Calu3 (cell line): ENCODE data around the gene SPPL2C. TPM values are rescaled to one million over a fixed set of nuclear protein-coding genes. Genes with fewer than 3 reads are reported as not detected.
"Not testable (repeated sequence)": the region's sequence is repeated elsewhere in the genome, so short reads cannot be mapped to it uniquely, and the experiment has no call there.

ENCODE experiments used
- BruUV-seq: library from RNA; stranded (reverse); fragments of 400-500 nt; replicated peaks from 2 replicates; lab custom pipeline; 2021; lab: Mats Ljungman, UMichigan
- CTCF ChIA-PET: fragments of 300-600 bp; sonication (Branson Sonifier 250); formaldehyde crosslinking; loops from one replicate; lab custom pipeline; 2022; ENCODE audit warnings: antibody characterized with exemption; lab: Charles Lee
- DNase-seq: peaks from one replicate; pipeline ENCODE4 v3.0.0; 2022
- H3K27ac Mint-ChIP-seq: one replicate; pipeline ENCODE4 v1.8.0; 2022; ENCODE audit warnings: mixed read lengths; ENCODE audit not compliant: unreplicated experiment
- H3K27me3 Mint-ChIP-seq: one replicate; pipeline ENCODE4 v1.8.0; 2022; ENCODE audit warnings: mixed read lengths; ENCODE audit not compliant: unreplicated experiment
- H3K36me3 Mint-ChIP-seq: one replicate; pipeline ENCODE4 v1.8.0; 2022; ENCODE audit warnings: mild to moderate bottlenecking, moderate library complexity, mixed read lengths; ENCODE audit not compliant: insufficient read depth, unreplicated experiment
- H3K4me1 Mint-ChIP-seq: one replicate; pipeline ENCODE4 v1.8.0; 2022; ENCODE audit warnings: mild to moderate bottlenecking, low read depth, mixed read lengths; ENCODE audit not compliant: unreplicated experiment
- H3K4me3 Mint-ChIP-seq: one replicate; pipeline ENCODE4 v1.8.0; 2022; ENCODE audit warnings: mild to moderate bottlenecking, low read depth, moderate library complexity, mixed read lengths; ENCODE audit not compliant: unreplicated experiment
- H3K9me3 Mint-ChIP-seq: one replicate; pipeline ENCODE4 v1.8.0; 2022; ENCODE audit warnings: low read depth, mixed read lengths; ENCODE audit not compliant: unreplicated experiment
- CTCF ChIP-seq: fragments of 200-600 bp; IDR thresholded peaks from one replicate; pipeline ENCODE4 v1.8.0; 2022; ENCODE audit warnings: antibody characterized with exemption; ENCODE audit not compliant: unreplicated experiment
- intact Hi-C: fragments of 100-400 bp; cut with micrococcal nuclease; formaldehyde crosslinking; loops from one replicate; pipeline ENCODE4 v1.10.0; 2022; ENCODE audit not compliant: unreplicated experiment
- total RNA-seq: library from RNA; stranded (reverse); gene quantifications from 2 replicates; pipeline ENCODE4 v1.2.3, GENCODE V29; 2022

SPPL2C gene
- total RNA-seq, 1 experiment from 2014 or later, result not detected

GRCh38 chr17:45855691-45856336 lies 11.1 kb downstream of the SPPL2C start:
- intact Hi-C loops, result no loop called here
- Mint-ChIP-seq H3K27me3 (peaks cover 88% of the 10 kb centered on the region), H3K4me1 (no peaks in the 10 kb centered on the region), H3K36me3 (no peaks in the 10 kb centered on the region), H3K9me3 (no peaks in the 10 kb centered on the region), H3K4me3 (no peak overlapping the region), H3K27ac (no peak overlapping the region)
- TF ChIP-seq CTCF, result no peak
- no TSS peak for BruUV-seq
- CTCF ChIA-PET, result no interaction called here
- no peak for DNase-seq

GRCh38 chr17:45857977-45858708 lies 13.5 kb downstream of the SPPL2C start:
- no peak overlapping the region for H3K4me3 Mint-ChIP-seq
- H3K36me3 Mint-ChIP-seq, result no peaks in the 10 kb centered on the region
- DNase-seq, result peak; percentile 60
- H3K27ac Mint-ChIP-seq, result no peak overlapping the region
- no peaks in the 10 kb centered on the region for H3K4me1 Mint-ChIP-seq
- peaks cover 88% of the 10 kb centered on the region for H3K27me3 Mint-ChIP-seq
- no peak for TF ChIP-seq CTCF
- CTCF ChIA-PET, result interaction anchor here (0.6 to 1.0 kb wide), 4 partner anchors 18 to 748 kb away, joined by 3 to 5 read pairs (median 4); no protein-coding TSS in a partner anchor
- BruUV-seq, result no TSS peak
- intact Hi-C loops, result loop anchor here (1.0 kb wide), 1 partner anchor 156 kb away; no protein-coding TSS in a partner anchor
- H3K9me3 Mint-ChIP-seq, result no peaks in the 10 kb centered on the region

- Mint-ChIP-seq H3K9me3 (no peaks in the 10 kb centered on the region), H3K27ac (no peak overlapping the region), H3K36me3 (no peaks in the 10 kb centered on the region), H3K4me3 (no peak overlapping the region), H3K4me1 (no peaks in the 10 kb centered on the region), H3K27me3 (peaks cover 89% of the 10 kb centered on the region)
- no peak for TF ChIP-seq CTCF
- CTCF ChIA-PET, result interaction anchor here (1.5 kb wide), 1 partner anchor 30 kb away, joined by 3 read pairs; no protein-coding TSS in a partner anchor
- BruUV-seq, result no TSS peak
- intact Hi-C loops, result no loop called here
- DNase-seq, result no peak
Measured at GRCh38 chr17:45861165-45861564, 16.5 kb downstream of the SPPL2C start.

GRCh38 chr17:45862127-45862526 lies 17.4 kb downstream of the SPPL2C start:
- H3K27ac Mint-ChIP-seq, result not testable (repeated sequence)

More at GRCh38 chr17:45862127-45862526, 17.4 kb downstream of the SPPL2C start:
- H3K36me3 Mint-ChIP-seq, DNase-seq, BruUV-seq, H3K4me1 Mint-ChIP-seq, H3K4me3 Mint-ChIP-seq, H3K9me3 Mint-ChIP-seq, intact Hi-C loops: not testable (repeated sequence)
- peaks cover 95% of the 10 kb centered on the region for H3K27me3 Mint-ChIP-seq
- CTCF ChIA-PET, result interaction anchor here (0.8 to 1.5 kb wide), 2 partner anchors 11 to 31 kb away, joined by 3 to 4 read pairs; no protein-coding TSS in a partner anchor
